Measurements from ENCODE around the gene DIO2.

Gene DIO2

DNA sequence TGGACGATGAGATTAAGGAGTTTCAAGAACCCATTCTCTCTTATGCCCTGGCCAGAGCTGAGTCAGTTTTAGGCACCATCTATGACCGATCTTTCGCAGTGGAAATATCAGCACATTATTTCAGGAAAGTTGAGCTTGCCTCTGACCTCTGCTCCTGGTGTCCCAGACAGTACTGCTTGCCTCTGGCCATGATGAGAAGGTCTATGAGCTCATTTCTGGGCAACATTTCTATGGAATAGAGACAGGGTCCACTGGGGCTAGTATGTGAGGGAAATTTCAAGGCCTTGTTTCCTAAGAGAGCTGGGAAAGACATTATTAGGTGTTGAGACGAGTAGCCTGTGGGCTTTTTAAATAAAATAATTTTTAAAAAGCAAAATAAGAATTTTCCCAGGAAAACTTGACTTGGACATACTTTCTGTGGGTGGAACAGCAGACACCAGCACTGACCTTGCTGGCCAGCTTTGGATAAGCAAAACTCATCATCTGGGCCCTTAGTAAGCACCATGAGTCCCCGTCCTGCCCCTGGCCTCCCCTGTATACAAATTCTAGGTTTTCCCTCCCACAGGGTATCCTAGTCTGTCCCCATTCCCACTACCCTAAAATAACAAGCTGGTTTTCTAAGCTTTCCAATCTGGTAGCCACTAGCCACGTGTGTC lies 43.4 kb downstream of the DIO2 start:
- DNase-seq, result no peak

DNA sequence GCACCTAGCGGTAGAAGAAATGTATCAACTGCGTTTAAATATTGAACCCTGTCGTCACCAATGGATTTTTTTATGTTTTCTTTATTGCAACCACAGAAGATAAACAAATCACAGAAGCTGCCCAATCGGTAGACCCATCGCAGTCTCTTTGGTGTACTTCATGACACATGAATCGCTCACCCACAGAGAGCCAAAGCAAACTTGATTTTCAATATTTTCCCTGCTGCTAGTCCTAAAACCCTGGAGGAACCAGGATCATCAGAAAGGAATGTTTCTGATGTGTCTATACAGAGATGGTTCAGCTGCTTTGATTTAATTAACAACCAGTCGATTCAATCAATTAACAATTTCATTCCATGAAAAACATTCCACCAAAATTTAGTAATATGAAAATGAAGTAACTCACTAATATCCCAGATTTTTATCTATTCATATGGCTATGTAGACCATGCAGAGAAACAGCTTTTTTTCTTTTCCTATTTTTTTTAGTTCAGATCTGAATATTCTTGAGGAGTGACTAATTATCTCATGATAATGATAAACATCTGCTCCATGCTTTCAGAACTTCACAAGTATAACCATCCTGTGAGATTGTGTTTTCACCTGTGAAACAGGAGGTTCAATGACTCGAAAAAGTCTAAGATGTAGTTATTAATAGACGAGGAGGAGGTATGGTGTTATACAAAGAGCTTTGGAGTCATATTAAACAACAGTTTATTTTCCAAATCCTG lies 46.1 kb downstream of the DIO2 start:
- DNase-seq, result no peak

- no peak for DNase-seq
Observed at GRCh38 chr14:80152763-80153162, 58.5 kb downstream of the DIO2 start.

- no peak for DNase-seq
Observed at GRCh38 chr14:80152166-80152565, 59.1 kb downstream of the DIO2 start.

DNA sequence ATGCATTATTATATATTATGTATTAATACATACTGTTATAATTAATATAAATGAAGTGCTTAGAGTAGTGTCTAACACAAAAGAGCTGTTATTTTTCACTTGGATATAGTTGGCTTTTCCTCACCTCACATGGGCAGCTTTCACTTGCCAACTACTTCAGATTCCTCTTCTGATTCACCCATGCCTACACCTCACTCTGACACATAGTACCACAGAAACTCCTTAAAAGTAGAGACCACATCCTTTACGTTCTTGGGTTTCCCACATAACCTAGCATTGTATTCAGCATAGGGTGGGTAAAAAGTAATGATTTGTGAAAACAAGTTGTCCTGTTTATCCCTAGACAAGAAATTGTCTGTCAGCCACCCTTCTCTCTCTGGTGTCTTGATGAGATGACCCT lies 61.0 kb downstream of the DIO2 start:
- DNase-seq, result no peak

Measured in SHP77 (cell line).